SK-N-SH (cell line): ENCODE data around the gene MRPL44. TPM values are rescaled to one million over a fixed set of nuclear protein-coding genes. Genes with fewer than 3 reads are reported as not detected.

Experiments used
- CTCF ChIA-PET: fragments of 300-600, 350-600 bp; formaldehyde crosslinking; extraction: SDS; loops from one replicate; lab custom pipeline; 2021; lab: Yijun Ruan, JAX
- POLR2A ChIA-PET: fragments of 350-600 bp; sonication (Branson Sonifier 250); formaldehyde crosslinking; extraction: SDS; loops from one replicate; lab custom pipeline; 2020; ENCODE audit warnings: antibody characterized with exemption, inconsistent platforms; lab: Yijun Ruan, JAX
- DNase-seq: peaks from one replicate; pipeline ENCODE4 v3.0.0; 2012
- H2AFZ ChIP-seq: fragments of 200-600 bp; sonication (generic); 2 replicates; pipeline ENCODE4 v1.8.1; 2016; ENCODE audit warnings: antibody characterized with exemption, mild to moderate bottlenecking, low read depth
- H3F3A ChIP-seq: fragments of 200-600 bp; sonication (generic); replicated peaks from 2 replicates; pipeline ENCODE3; 2016; ENCODE audit warnings: antibody characterized with exemption, mild to moderate bottlenecking; ENCODE audit not compliant: insufficient read depth
- H3K27ac ChIP-seq, 2 experiments: fragments of 200-500 bp in 1 of 2; fragments of 200-600 bp in 1 of 2; sonication (Bioruptor generic) in 1 of 2; sonication (generic), shearing (Covaris generic) in 1 of 2; 2 replicates each; pipeline versions ENCODE4 v1.5.1 to v1.6.1; 2014 to 2016; ENCODE audit warnings: low read depth in 2 of 2, inconsistent platforms in 1 of 2, low read length in 1 of 2, mild to moderate bottlenecking in 1 of 2, mixed read lengths in 1 of 2
- H3K27me3 ChIP-seq: fragments of 200-600 bp; sonication (generic), shearing (Covaris generic); 2 replicates; pipeline ENCODE4 v1.6.1; 2016; ENCODE audit warnings: mixed run types; ENCODE audit not compliant: insufficient read depth
- H3K36me3 ChIP-seq, 2 experiments: fragments of 200-500 bp in 1 of 2; fragments of 200-600 bp in 1 of 2; sonication (Bioruptor generic) in 1 of 2; sonication (generic) in 1 of 2; replicated peaks in 1 of 2; 2 replicates each; pipeline versions ENCODE3 to v1.5.1; 2014 to 2016; ENCODE audit warnings: low read length in 1 of 2, mild to moderate bottlenecking in 1 of 2; ENCODE audit not compliant: insufficient read depth in 2 of 2, control insufficient read depth in 1 of 2
- H3K4me1 ChIP-seq, 2 experiments: fragments of 200-500 bp in 1 of 2; fragments of 200-600 bp in 1 of 2; sonication (Bioruptor generic) in 1 of 2; sonication (generic), shearing (Covaris generic) in 1 of 2; 2 replicates each; pipeline versions ENCODE4 v1.5.1 to v1.6.1; 2014 to 2016; ENCODE audit warnings: low read depth in 1 of 2, low read length in 1 of 2, mixed run types in 1 of 2; ENCODE audit not compliant: insufficient read depth in 2 of 2, control insufficient read depth in 1 of 2
- H3K4me2 ChIP-seq: fragments of 200-600 bp; sonication (generic), shearing (Covaris generic); 2 replicates; pipeline ENCODE4 v1.6.1; 2017; ENCODE audit warnings: mixed run types
- H3K4me3 ChIP-seq, 2 experiments: fragments of 200-500 bp in 1 of 2; fragments of 200-600 bp in 1 of 2; sonication (Bioruptor generic) in 1 of 2; sonication (generic), shearing (Covaris generic) in 1 of 2; 2 replicates each; pipeline versions ENCODE4 v1.5.1 to v1.8.1; 2014 to 2016; ENCODE audit warnings: low read depth in 2 of 2, inconsistent platforms in 1 of 2, low read length in 1 of 2, mild to moderate bottlenecking in 1 of 2, mixed read lengths in 1 of 2, moderate library complexity in 1 of 2
- H3K79me2 ChIP-seq: fragments of 200-600 bp; sonication (generic); 2 replicates; pipeline ENCODE4 v1.8.1; 2017; ENCODE audit warnings: mild to moderate bottlenecking; ENCODE audit not compliant: insufficient read depth
- H3K9ac ChIP-seq: fragments of 200-600 bp; sonication (generic); 2 replicates; pipeline ENCODE4 v1.6.1; 2017; ENCODE audit warnings: mixed run types
- H3K9me2 ChIP-seq: fragments of 200-600 bp; sonication (generic); 2 replicates; pipeline ENCODE4 v1.6.1; 2017; ENCODE audit warnings: mixed run types
- H3K9me3 ChIP-seq: fragments of 200-600 bp; sonication (generic); 2 replicates; pipeline ENCODE4 v1.6.1; 2017; ENCODE audit warnings: mixed run types, mild to moderate bottlenecking, moderate library complexity
- H4K20me1 ChIP-seq: fragments of 200-600 bp; sonication (generic); 2 replicates; pipeline ENCODE4 v1.6.1; 2017; ENCODE audit warnings: mild to moderate bottlenecking, mixed run types; ENCODE audit not compliant: insufficient read depth
- CHD2 ChIP-seq: fragments of 150-350 bp; IDR thresholded peaks from 2 replicates; pipeline ENCODE4 v1.6.1; 2018; ENCODE audit warnings: low read length; ENCODE audit not compliant: partially characterized antibody
- EZH2phosphoT487 ChIP-seq: fragments of 200-600 bp; sonication (generic); IDR thresholded peaks from 2 replicates; pipeline ENCODE4 v1.6.1; 2017; ENCODE audit warnings: low read depth, mixed run types, mild to moderate bottlenecking, antibody characterized with exemption, moderate library complexity, borderline replicate concordance
- FOXM1 ChIP-seq: IDR thresholded peaks from 2 replicates; pipeline ENCODE4 v1.4.0; 2012; ENCODE audit warnings: low read depth, mild to moderate bottlenecking
- GABPA ChIP-seq: IDR thresholded peaks from 2 replicates; pipeline ENCODE4 v1.4.0; 2012; ENCODE audit warnings: low read depth, mild to moderate bottlenecking
- GATA2 ChIP-seq: sonication (generic); formaldehyde crosslinking; IDR thresholded peaks from 2 replicates; pipeline ENCODE4 v1.5.0; 2020; ENCODE audit warnings: mild to moderate bottlenecking, missing genetic modification reagents
- MAX ChIP-seq: IDR thresholded peaks from 2 replicates; pipeline ENCODE4 v1.4.0; 2012; ENCODE audit warnings: low read depth
- POLR2AphosphoS5 ChIP-seq: IDR thresholded peaks from 2 replicates; pipeline ENCODE4 v1.6.1; 2012; ENCODE audit warnings: low read depth, low read length
- RCOR1 ChIP-seq: fragments of 150-350 bp; IDR thresholded peaks from 2 replicates; pipeline ENCODE4 v1.6.1; 2017; ENCODE audit warnings: antibody characterized with exemption, low read length
- RXRA ChIP-seq: IDR thresholded peaks from 2 replicates; pipeline ENCODE4 v1.4.0; 2012; ENCODE audit warnings: low read depth, mild to moderate bottlenecking, borderline replicate concordance
- SIN3A ChIP-seq: IDR thresholded peaks from 2 replicates; pipeline ENCODE4 v1.6.1; 2012; ENCODE audit warnings: low read depth, mild to moderate bottlenecking, low read length, moderate library complexity, borderline replicate concordance
- TAF1 ChIP-seq: IDR thresholded peaks from 2 replicates; pipeline ENCODE4 v1.6.1; 2012; ENCODE audit warnings: low read depth, mild to moderate bottlenecking, low read length, moderate library complexity, borderline replicate concordance
- USF1 ChIP-seq: IDR thresholded peaks from 2 replicates; pipeline ENCODE4 v1.4.0; 2012; ENCODE audit warnings: low read depth, borderline replicate concordance
- ZBTB33 ChIP-seq: IDR thresholded peaks from 2 replicates; pipeline ENCODE4 v1.4.0; 2012; ENCODE audit warnings: low read depth, borderline replicate concordance
- WGBS: methylation state at CpG from one replicate; pipeline ENCODE4 v1.1.6; 2017; ENCODE audit warnings: low lambda C conversion rate; 5-methylcytosine and 5-hydroxymethylcytosine counted together
- polyA plus RNA-seq, 3 experiments: library from polyadenylated mRNA; depleted of rRNA; stranded (reverse); fragments of >200 nt; gene quantifications; 2 replicates each; pipeline ENCODE4 v1.2.3, GENCODE V29; 2012

MRPL44 gene
- polyA plus RNA-seq, 1 of the 3 experiments (the other 2 are of a cell fraction) = 12.9 TPM

GRCh38 chr2:223947711-223948205 lies 9.5 kb upstream of the MRPL44 start (continued):
- no peak for TF ChIP-seq MAX
- TF ChIP-seq RXRA = no peak
- no peak for TF ChIP-seq POLR2AphosphoS5
- TF ChIP-seq USF1 = no peak
- TF ChIP-seq SIN3A = no peak
- TF ChIP-seq GATA2 (CRISPR knock-in tag) = no peak
- TF ChIP-seq GABPA = no peak
- TF ChIP-seq RCOR1 = no peak
- TF ChIP-seq EZH2phosphoT487 = no peak

GRCh38 chr2:223949241-223949840 lies 7.9 kb upstream of the MRPL44 start:
- TF ChIP-seq FOXM1 = no peak
- no peak for TF ChIP-seq TAF1
- no peak for TF ChIP-seq MAX
- TF ChIP-seq ZBTB33 = no peak
- TF ChIP-seq CHD2 = no peak
- Histone ChIP-seq H4K20me1 (no peaks in the 10 kb centered on the region), H3K4me3 (no peak overlapping the region), H3K4me2 (no peak overlapping the region), H3K9me2 (no peaks in the 10 kb centered on the region), H3K4me1 (peaks cover 0 to 8% of the 10 kb centered on the region in 2 experiments; a peak in 3 of 4 replicates), H3K9me3 (no peaks in the 10 kb centered on the region), H3K27me3 (no peaks in the 10 kb centered on the region), H3K9ac (no peak overlapping the region), H3F3A (no peaks in the 10 kb centered on the region), H2AFZ (no peak overlapping the region), H3K36me3 (no peaks in the 10 kb centered on the region), H3K79me2 (peaks cover 12% of the 10 kb centered on the region), H3K27ac (no peak overlapping the region)
- ChIA-PET CTCF (interaction anchor here (0.6 kb wide), 1 partner anchor 137 kb away, joined by 3 read pairs; no protein-coding TSS in a partner anchor), POLR2A (no interaction called here)
- WGBS = 61% methylated on average over 3 of the region's 3 CpGs
- DNase-seq = no peak
